ENCODE data around the gene CLSTN2.

CLSTN2 gene

GRCh38 chr3:140434261-140434905 lies 499.4 kb downstream of the CLSTN2 start:
- DNase-seq = no peak

- DNase-seq = no peak
Observed at GRCh38 chr3:140436421-140436820, 501.4 kb downstream of the CLSTN2 start.

- no peak for DNase-seq
Observed at GRCh38 chr3:140438736-140439470, 503.9 kb downstream of the CLSTN2 start.

GRCh38 chr3:140439527-140439926 lies 504.5 kb downstream of the CLSTN2 start:
- DNase-seq = no peak

GRCh38 chr3:140440446-140440845 lies 505.5 kb downstream of the CLSTN2 start:
- DNase-seq = no peak

- DNase-seq = no peak
Observed at GRCh38 chr3:140441006-140441405, 506.0 kb downstream of the CLSTN2 start.

GRCh38 chr3:140442621-140443020 lies 507.6 kb downstream of the CLSTN2 start:
- no peak for DNase-seq

- DNase-seq = no peak
Observed at GRCh38 chr3:140443073-140443472, 508.1 kb downstream of the CLSTN2 start.

GRCh38 chr3:140443806-140444205 lies 508.8 kb downstream of the CLSTN2 start:
- no peak for DNase-seq

GRCh38 chr3:140446734-140447133 lies 511.7 kb downstream of the CLSTN2 start:
- DNase-seq = no peak

- no peak for DNase-seq
Observed at GRCh38 chr3:140447136-140447535, 512.2 kb downstream of the CLSTN2 start.

- no peak for DNase-seq
Observed at GRCh38 chr3:140448001-140448400, 513.0 kb downstream of the CLSTN2 start.

- no peak for DNase-seq
Observed at GRCh38 chr3:140449413-140450256, 514.6 kb downstream of the CLSTN2 start.

- no peak for DNase-seq
Observed at GRCh38 chr3:140453750-140454149, 518.8 kb downstream of the CLSTN2 start.

- DNase-seq = no peak
Observed at GRCh38 chr3:140455521-140456214, 520.7 kb downstream of the CLSTN2 start.

GRCh38 chr3:140456974-140457373 lies 522.0 kb downstream of the CLSTN2 start:
- DNase-seq = no peak

GRCh38 chr3:140459462-140459861 lies 524.5 kb downstream of the CLSTN2 start:
- DNase-seq = no peak

GRCh38 chr3:140461250-140461649 lies 526.3 kb downstream of the CLSTN2 start:
- no peak for DNase-seq

- DNase-seq = no peak
Observed at GRCh38 chr3:140463355-140463754, 528.4 kb downstream of the CLSTN2 start.

- no peak for DNase-seq
Observed at GRCh38 chr3:140465988-140466387, 531.0 kb downstream of the CLSTN2 start.

- DNase-seq = no peak
Observed at GRCh38 chr3:140466535-140466934, 531.5 kb downstream of the CLSTN2 start.

- no peak for DNase-seq
Observed at GRCh38 chr3:140467104-140467577, 532.2 kb downstream of the CLSTN2 start.

GRCh38 chr3:140467796-140468315 lies 532.9 kb downstream of the CLSTN2 start:
- no peak for DNase-seq
